IgD-negative memory B cell (primary cell): ENCODE data around the gene GPBP1L1. TPM values are rescaled to one million over a fixed set of nuclear protein-coding genes. Genes with fewer than 3 reads are reported as not detected.

Source experiments
- H3K27ac Mint-ChIP-seq, 3 donors: one replicate each; pipeline ENCODE4 v1.8.0; 2020 to 2022; ENCODE audit warnings: mild to moderate bottlenecking in 3 of 3, mixed read lengths in 3 of 3, moderate library complexity in 1 of 3
- H3K27me3 Mint-ChIP-seq: one replicate; pipeline ENCODE4 v1.8.0; 2021; ENCODE audit warnings: mixed read lengths
- H3K36me3 Mint-ChIP-seq: one replicate; pipeline ENCODE4 v1.8.0; 2020; ENCODE audit warnings: mild to moderate bottlenecking, mixed read lengths
- H3K4me1 Mint-ChIP-seq, 3 donors: one replicate each; pipeline ENCODE4 v1.8.0; 2020 to 2022; ENCODE audit warnings: mixed read lengths in 3 of 3, mild to moderate bottlenecking in 1 of 3
- H3K4me3 Mint-ChIP-seq, 4 donors: one replicate each; pipeline ENCODE4 v1.8.0; 2020 to 2022; ENCODE audit warnings: mild to moderate bottlenecking in 4 of 4, mixed read lengths in 4 of 4, moderate library complexity in 3 of 4
- H3K9me3 Mint-ChIP-seq, 3 donors: one replicate each; pipeline ENCODE4 v1.8.0; 2020 to 2021; ENCODE audit warnings: mixed read lengths in 3 of 3, mild to moderate bottlenecking in 1 of 3
- polyA plus RNA-seq: library from polyadenylated mRNA; unstranded; fragments of 300-500 nt; fragmentation: Illumina TruSeq; gene quantifications from one replicate; pipeline ENCODE4 v1.2.3, GENCODE V29; 2021

Gene GPBP1L1
- polyA plus RNA-seq, 1 donor from 2014 or later: 83.4 TPM

DNA sequence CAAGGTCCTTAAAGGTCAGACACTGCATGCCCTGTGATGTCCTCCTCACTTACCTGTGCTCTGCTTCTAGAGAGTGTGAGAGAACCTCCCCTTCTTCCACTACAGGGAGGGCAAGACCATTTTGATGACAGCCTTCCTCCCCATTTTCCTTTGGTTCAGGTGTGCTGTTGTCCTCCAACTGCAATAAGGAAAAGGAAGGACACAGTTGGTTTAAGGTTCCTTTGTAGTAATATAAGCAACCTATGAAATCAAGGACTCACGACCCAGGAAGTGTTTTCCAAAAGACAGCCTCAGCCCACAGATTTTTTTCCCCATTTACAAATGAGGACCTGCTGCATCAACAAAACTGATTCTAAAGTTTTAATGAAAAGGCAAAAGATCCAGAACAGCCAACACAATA, 55.9 kb downstream of the GPBP1L1 start:
- no peaks in the 10 kb centered on the region for H3K4me1 Mint-ChIP-seq
- no peak overlapping the region for H3K4me3 Mint-ChIP-seq
- H3K27me3 Mint-ChIP-seq: no peaks in the 10 kb centered on the region
- H3K27ac Mint-ChIP-seq: peak overlapping the region in 1 of 3 donors; percentile 3
- H3K9me3 Mint-ChIP-seq: no peaks in the 10 kb centered on the region
- peaks cover 5% of the 10 kb centered on the region for H3K36me3 Mint-ChIP-seq

DNA sequence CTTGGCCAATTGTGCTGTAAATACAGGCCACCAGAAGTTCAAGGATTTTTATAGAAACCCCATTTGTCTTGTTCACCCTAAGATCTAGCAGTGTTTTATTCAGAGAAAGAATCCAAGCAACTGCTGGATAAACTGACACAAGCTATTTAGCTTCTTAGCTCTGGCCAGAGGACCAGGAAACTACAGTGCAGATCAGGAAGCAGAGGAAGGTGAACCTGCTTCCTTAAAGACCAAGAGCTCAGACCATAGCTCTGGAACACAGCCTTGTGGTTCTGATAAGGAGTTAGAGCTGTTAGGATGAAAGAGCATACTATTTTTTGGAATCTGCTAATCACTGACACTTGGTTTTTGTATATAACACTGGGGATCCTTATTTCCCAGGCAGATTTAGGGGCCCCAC, 57.3 kb downstream of the GPBP1L1 start:
- H3K27me3 Mint-ChIP-seq: no peaks in the 10 kb centered on the region
- H3K36me3 Mint-ChIP-seq: peaks cover 6% of the 10 kb centered on the region
- H3K27ac Mint-ChIP-seq: peak overlapping the region in 1 of 3 donors; percentile 59

DNA sequence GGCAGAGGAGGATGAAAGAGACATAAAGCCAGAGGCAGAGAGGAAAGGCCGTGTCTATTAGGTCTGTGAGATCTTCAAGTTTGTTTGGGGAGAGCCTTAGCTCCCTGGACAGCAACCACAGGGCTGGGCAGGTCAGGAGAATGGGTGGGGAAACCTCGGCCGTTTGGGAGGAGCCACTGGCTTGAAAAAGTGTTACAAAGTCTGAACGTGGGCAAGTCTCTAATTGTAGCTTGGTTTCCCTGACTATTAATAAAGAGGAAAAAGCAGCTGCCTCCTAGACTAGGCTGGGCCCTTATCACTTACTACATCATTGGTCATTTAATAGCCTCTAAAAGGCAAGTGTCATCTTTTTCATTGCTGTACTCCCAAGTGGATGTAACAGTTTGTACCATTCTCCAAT, 62.4 kb downstream of the GPBP1L1 start, which contains the start of gene CCDC17:
Gene CCDC17, minus strand, starts transcription at position 83 of the 400 bp plus-strand sequence. CDS start 145 bp downstream, outside the sequence.
- Mint-ChIP-seq H3K4me3 (no peak within 1 kb of the TSS), H3K36me3 (peaks cover 4% of the 10 kb centered on the region), H3K27ac (peak within 1 kb of the TSS in 2 of 3 donors; percentile 28 to 31), H3K9me3 (no peaks in the 10 kb centered on the region), H3K27me3 (no peaks in the 10 kb centered on the region), H3K4me1 (peaks cover 0 to 1% (median 0%) of the 10 kb centered on the region in 3 donors)

More for the DNA sequence above, 57.3 kb downstream of the GPBP1L1 start:
- no peak overlapping the region for H3K4me3 Mint-ChIP-seq
- no peaks in the 10 kb centered on the region for H3K9me3 Mint-ChIP-seq
- peaks cover 0 to 1% (median 0%) of the 10 kb centered on the region in 3 donors for H3K4me1 Mint-ChIP-seq

DNA sequence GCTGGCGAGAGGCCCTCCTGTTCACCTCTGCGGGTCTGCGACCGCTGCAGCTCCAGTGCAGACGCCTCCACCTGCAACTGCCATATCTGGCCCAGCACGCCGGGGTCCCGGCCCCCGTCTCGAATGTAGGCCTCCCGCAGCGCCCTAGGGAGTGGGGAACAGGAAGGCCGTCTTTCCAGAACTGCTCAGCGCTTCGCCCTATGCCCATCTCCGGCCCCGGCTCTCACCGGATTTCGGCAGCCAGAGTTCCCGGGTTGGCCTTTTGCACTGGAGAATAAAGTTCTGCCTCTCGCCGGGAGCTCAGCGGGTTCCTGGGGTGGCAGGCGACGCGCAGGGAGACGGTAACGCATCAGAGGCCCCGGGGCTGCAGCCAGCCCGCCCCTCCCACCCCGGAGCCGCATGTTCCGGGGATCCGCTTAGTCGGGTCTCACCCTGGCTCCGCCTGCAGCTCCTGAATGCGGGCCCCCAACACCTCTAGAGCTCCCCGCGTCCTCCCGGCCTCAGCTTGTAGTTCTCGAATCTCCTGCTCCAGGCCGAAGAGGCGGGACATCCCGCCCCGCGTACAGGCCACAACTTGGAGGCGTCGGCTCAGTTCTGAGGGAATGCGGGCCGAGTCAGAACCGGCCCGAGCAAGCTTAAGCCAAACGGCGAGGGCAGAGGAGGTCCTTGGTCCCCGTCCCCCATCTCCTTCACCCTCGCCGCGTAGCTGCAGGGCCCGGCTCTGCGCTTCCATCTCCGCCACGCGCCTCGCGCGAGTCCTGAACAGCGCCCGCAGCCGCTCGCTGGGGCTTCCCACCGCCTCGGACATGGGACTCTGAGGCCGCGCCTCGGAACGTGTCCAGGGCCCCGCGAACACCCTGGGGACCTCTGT, 63.6 kb downstream of the GPBP1L1 start:
- Mint-ChIP-seq H3K27ac (peak overlapping the region in 1 of 3 donors; percentile 31), H3K4me1 (peaks cover 0 to 1% (median 0%) of the 10 kb centered on the region in 3 donors), H3K36me3 (peaks cover 4% of the 10 kb centered on the region), H3K4me3 (peak overlapping the region in 1 of 4 donors; percentile 45), H3K9me3 (no peaks in the 10 kb centered on the region), H3K27me3 (no peaks in the 10 kb centered on the region)

DNA sequence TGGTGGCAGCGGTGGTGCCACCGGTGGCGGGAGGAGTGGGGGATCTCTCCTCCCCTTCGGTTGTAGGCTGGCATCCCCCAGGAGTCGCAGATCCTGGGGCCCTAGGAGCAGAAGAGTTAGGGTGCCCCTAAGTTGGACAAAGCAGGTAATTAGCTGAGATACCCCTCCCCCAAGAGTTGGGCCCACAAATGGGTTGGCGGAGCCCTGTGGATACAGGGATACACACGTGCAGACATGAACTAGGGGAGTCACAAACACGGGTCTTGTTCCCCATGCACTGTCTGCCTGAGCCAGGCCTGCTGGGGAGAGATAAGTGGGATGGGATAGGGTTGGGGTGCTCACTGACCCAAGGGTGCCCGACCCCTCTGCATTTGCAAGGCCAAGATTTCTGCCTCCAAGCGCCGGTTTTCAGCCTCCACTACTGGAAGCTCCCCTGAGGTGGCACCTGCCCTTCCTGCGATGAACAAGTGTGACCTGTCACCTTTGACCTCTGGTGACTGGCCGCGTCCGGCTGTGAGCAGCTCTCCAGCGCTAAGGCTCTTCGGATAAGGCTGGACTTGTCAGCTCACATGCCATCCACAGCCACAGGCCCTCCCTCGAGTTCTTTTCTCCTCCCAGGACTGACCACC, 64.3 kb downstream of the GPBP1L1 start:
- H3K27ac Mint-ChIP-seq: no peak overlapping the region
- no peaks in the 10 kb centered on the region for H3K27me3 Mint-ChIP-seq
- peaks cover 4% of the 10 kb centered on the region for H3K36me3 Mint-ChIP-seq
- peaks cover 0 to 2% (median 1%) of the 10 kb centered on the region in 3 donors for H3K4me1 Mint-ChIP-seq
- H3K9me3 Mint-ChIP-seq: no peaks in the 10 kb centered on the region
- peak overlapping the region in 1 of 4 donors; percentile 45 for H3K4me3 Mint-ChIP-seq

DNA sequence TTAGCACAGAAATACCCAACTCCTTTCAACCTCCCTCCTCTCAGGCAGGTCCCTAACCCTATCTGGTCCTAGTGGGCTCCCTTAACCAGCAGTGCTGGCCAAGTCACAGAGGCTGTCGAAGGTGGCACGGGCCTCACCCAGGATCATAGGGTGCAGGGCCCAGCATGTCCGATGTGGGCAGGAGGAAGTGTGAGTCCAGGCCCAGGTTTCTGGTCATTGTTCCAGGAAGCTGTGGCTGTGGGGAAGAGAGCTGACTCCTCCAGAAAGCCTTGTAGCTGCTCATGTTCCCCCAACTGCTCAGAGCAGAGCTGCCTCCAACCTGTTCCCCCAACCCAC, 64.9 kb downstream of the GPBP1L1 start:
- Mint-ChIP-seq H3K27me3 (no peaks in the 10 kb centered on the region), H3K36me3 (peaks cover 4% of the 10 kb centered on the region), H3K9me3 (no peaks in the 10 kb centered on the region), H3K4me3 (no peak overlapping the region), H3K27ac (no peak overlapping the region), H3K4me1 (peaks cover under 1 to 3% (median 1%) of the 10 kb centered on the region in 3 donors)

DNA sequence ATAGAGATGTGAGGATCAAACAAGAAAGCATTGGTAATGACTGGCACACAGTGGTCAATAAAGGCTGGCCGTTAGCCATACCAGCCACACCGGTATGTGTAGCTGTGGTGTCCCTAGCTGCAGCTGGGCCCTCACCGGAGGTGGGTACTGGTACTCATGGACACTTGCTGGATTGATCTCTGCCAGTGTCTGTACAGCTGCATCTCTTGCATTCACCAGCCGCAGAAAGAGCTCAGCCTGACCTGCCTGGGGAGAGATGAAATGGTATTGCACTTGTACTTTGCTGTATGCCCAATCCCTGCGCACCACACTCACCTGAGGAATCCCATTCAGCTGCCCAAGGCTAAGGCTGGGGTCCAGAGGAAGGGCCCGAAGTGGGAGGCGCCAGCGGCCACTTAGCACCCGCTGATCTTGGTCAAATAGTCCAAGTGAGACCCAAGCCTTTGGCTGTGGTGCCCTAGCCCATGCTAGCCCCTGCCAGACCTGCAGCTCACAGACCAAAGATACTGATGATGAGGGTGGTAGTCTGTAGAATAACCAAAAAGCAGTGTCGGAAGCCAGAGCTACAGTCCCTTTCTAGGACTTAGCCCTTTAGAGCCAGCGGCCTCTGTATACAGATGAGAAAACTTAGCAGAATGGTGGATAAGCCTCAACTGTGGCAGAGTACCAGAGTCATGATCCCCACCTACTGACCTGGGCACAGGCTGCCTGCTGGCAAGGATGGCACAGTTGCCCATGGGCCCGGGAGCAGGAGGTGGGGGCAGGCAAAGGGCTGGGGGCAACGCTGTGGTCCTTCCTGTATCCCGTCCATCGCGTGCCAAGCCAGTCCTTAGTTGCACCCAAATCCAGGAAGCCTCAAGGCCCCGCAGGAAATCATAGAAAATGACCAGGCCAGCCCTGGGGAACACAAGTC, 65.5 kb downstream of the GPBP1L1 start:
- peaks cover 6 to 7% (median 7%) of the 10 kb centered on the region in 3 donors for H3K4me1 Mint-ChIP-seq
- H3K4me3 Mint-ChIP-seq: no peak overlapping the region
- H3K9me3 Mint-ChIP-seq: no peaks in the 10 kb centered on the region
- H3K27ac Mint-ChIP-seq: peak overlapping the region in 2 of 3 donors; percentile 20 to 57
- no peaks in the 10 kb centered on the region for H3K27me3 Mint-ChIP-seq
- peaks cover 9% of the 10 kb centered on the region for H3K36me3 Mint-ChIP-seq

DNA sequence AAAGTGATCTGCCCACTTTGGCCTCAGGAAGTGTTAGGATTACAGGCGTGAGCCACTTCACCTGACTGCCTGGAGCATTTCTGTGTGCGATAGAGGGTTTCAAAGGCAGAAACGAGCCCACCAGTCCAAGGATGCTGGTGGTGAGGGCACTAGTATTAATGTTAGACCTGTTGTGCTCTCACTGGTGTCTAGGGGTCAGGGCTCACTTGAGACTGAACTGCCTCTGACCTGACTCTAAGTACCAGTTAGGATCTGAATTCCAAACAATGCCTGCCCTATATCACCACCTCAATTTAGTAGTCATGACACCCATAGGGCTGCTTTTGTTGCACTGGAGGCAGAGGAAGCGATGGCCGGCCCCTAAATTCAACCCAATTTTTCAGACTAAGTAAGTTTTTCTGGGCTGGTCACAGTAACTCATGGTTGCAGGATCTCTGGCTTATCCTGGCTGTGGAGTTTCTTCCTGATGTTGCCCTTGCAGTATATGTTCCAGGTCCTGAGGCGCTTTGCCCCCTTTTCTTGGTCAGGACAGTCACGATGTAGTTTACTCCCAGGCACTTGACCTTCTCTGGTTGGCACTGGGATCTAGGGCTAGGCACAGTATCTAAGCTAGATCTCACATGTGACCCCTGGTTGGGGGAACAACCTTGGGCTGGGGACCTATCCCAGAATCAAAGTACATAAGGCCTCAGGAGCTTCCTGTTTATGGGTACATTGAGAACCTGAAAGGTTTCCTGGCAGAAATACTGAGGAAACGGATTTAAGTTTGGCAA, 67.0 kb downstream of the GPBP1L1 start:
- peaks cover 7% of the 10 kb centered on the region for H3K36me3 Mint-ChIP-seq

DNA sequence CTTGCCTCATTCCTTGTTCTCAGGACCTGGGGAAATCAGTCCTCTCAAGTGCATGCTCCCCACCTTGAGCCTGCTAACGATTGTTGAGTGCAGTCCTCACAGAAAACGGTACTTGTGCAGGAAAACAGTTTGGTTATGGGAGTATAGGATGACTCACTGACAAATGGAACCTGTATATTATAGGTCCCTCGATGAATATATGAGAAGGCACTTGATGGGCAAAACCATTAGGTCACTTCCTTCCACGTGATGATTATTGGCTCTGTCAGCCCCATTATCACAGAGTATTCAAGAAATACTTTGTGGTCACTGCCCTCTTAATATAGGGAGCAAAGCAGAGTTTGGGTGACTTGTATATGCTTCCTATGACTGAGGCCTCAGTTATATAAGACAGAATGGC, 68.7 kb downstream of the GPBP1L1 start:
- no peak overlapping the region for H3K4me3 Mint-ChIP-seq
- no peak overlapping the region for H3K27ac Mint-ChIP-seq
- peaks cover 10% of the 10 kb centered on the region for H3K36me3 Mint-ChIP-seq

More for the DNA sequence above, 67.0 kb downstream of the GPBP1L1 start:
- peaks cover 14 to 17% (median 16%) of the 10 kb centered on the region in 3 donors for H3K4me1 Mint-ChIP-seq
- H3K4me3 Mint-ChIP-seq: no peak overlapping the region
- H3K9me3 Mint-ChIP-seq: no peaks in the 10 kb centered on the region
- peak overlapping the region in 1 of 3 donors; percentile 67 for H3K27ac Mint-ChIP-seq
- no peaks in the 10 kb centered on the region for H3K27me3 Mint-ChIP-seq

DNA sequence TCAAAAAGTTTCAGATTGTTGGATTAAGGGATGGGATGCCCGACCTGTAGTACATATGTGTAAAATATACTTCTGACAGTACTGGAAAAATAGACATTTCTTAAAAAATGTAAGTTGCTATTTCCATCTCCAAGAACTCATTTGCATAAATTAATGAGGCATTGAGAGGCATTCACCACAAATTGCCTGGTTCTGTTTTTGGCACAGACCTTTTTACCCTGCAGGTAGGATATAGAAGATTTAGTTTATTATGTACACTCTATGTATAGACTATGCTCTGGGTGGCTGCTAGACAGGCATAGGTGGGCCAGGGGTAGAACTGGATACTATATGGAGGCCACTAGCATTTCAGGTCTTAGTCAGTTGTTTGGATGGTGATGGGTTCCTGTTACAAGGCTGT, 70.4 kb downstream of the GPBP1L1 start:
- H3K27ac Mint-ChIP-seq: peak overlapping the region in 1 of 3 donors; percentile 3
- no peaks in the 10 kb centered on the region for H3K9me3 Mint-ChIP-seq
- no peaks in the 10 kb centered on the region for H3K27me3 Mint-ChIP-seq
- H3K36me3 Mint-ChIP-seq: peaks cover 10% of the 10 kb centered on the region
- peaks cover 14 to 17% (median 16%) of the 10 kb centered on the region in 3 donors for H3K4me1 Mint-ChIP-seq
- peak overlapping the region in 2 of 4 donors; percentile 39 to 67 for H3K4me3 Mint-ChIP-seq

More for the DNA sequence above, 68.7 kb downstream of the GPBP1L1 start:
- H3K9me3 Mint-ChIP-seq: no peaks in the 10 kb centered on the region
- H3K4me1 Mint-ChIP-seq: peaks cover 14 to 17% (median 16%) of the 10 kb centered on the region in 3 donors
- H3K27me3 Mint-ChIP-seq: no peaks in the 10 kb centered on the region

DNA sequence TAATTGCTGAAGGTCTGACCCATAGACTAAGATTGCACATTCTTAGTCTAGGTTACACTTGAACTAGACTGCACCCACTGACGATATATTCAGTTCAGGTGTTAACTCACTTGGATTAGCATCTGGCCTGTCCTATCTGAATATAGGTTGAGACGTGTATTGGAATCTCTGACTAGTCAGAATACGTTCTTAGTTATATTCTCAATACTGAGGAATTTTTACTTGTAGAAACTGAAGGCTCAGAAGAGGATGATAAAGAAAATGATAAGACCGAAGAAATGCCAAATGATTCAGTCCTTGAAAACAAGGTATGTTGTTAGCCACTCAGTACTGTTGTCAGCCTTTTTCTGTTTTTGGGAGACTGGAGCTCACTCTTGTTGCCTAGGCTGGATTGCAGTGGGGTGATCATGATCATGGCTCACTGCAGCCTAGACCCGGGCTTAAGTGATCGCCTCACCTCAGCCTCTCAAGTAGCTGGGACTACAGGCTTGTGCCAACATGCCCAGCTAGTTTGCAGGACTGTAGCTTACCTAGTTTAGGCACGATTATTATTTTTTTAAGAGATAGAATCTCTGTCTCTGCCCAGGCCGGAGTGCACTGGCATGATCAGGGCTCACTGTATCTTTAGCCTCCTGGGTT, 73.3 kb downstream of the GPBP1L1 start:
- H3K9me3 Mint-ChIP-seq: no peaks in the 10 kb centered on the region
- H3K36me3 Mint-ChIP-seq: peaks cover 11% of the 10 kb centered on the region
- H3K27ac Mint-ChIP-seq: no peak overlapping the region
- no peaks in the 10 kb centered on the region for H3K27me3 Mint-ChIP-seq
- peaks cover 30 to 31% (median 31%) of the 10 kb centered on the region in 3 donors for H3K4me1 Mint-ChIP-seq
- H3K4me3 Mint-ChIP-seq: no peak overlapping the region

DNA sequence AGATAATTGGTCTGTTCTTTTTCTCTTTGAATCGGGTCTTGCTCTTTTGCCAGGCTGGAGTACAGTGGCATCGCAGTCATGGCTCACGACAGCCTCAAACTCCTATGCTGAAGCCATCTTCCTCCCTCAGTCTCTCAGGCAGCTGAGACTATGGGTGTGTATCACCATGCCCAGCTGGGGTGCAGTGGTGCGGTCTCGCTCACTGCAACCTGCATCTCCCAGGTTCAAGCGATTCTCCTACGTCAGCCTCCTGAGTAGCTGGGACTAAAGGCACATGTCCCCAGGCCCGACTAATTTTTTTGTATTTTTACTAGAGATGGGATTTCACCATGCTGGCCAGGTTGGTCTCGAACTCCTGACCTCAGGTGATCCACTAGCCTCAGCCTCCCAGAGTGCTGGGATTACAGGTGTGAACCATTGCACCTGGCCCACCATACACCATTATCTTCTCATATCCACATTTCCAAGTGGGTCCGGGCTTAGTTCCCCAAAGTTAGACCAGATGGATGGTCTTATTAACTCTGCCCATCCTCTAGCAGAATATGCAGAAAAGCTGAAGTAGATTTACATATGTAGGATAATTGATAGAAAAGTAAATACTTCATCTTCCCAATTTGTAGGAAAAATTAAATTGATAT, 75.6 kb downstream of the GPBP1L1 start:
- H3K27ac Mint-ChIP-seq: peak overlapping the region in 2 of 3 donors; percentile 14 to 80
- no peaks in the 10 kb centered on the region for H3K9me3 Mint-ChIP-seq
- H3K27me3 Mint-ChIP-seq: no peaks in the 10 kb centered on the region
- peaks cover 33 to 40% (median 37%) of the 10 kb centered on the region in 3 donors for H3K4me1 Mint-ChIP-seq
- H3K36me3 Mint-ChIP-seq: peaks cover 8% of the 10 kb centered on the region
- H3K4me3 Mint-ChIP-seq: no peak overlapping the region
